Fibroblast of skin of abdomen (primary cell): ENCODE measurements around the gene PDPK1.
"Not testable (repeated sequence)": the region's sequence is repeated elsewhere in the genome, so short reads cannot be mapped to it uniquely, and the experiment has no call there.

Experiments
- DNase-seq: peaks from one replicate; pipeline ENCODE4 v3.0.0-alpha.2; 2013

PDPK1 gene

GRCh38 chr16:2524339-2524938, 13.4 kb upstream of the PDPK1 start:
- DNase-seq: no peak

GRCh38 chr16:2526135-2526534, 11.7 kb upstream of the PDPK1 start:
- no peak for DNase-seq

GRCh38 chr16:2527071-2527783, 10.6 kb upstream of the PDPK1 start:
- DNase-seq: no peak

- DNase-seq: no peak
Observed at GRCh38 chr16:2527784-2528100, 10.1 kb upstream of the PDPK1 start.

- DNase-seq: no peak
Observed at GRCh38 chr16:2528161-2529060, 9.4 kb upstream of the PDPK1 start.

- no peak for DNase-seq
Observed at GRCh38 chr16:2529061-2529931, 8.5 kb upstream of the PDPK1 start.

GRCh38 chr16:2529961-2530628, 7.7 kb upstream of the PDPK1 start:
- no peak for DNase-seq

- DNase-seq: no peak
Observed at GRCh38 chr16:2530629-2531318, 7.0 kb upstream of the PDPK1 start.

GRCh38 chr16:2531371-2531695, 6.5 kb upstream of the PDPK1 start, which contains the start of gene CEMP1:
TSS of gene CEMP1 (minus strand) at chr16:2531408. CDS start at chr16:2531073, 335 bp downstream.
- no peak for DNase-seq

- peak; percentile 97 for DNase-seq
Observed at GRCh38 chr16:2531696-2532493, 5.9 kb upstream of the PDPK1 start.

GRCh38 chr16:2532494-2533141, 5.2 kb upstream of the PDPK1 start:
- peak; percentile 27 for DNase-seq

- DNase-seq: not testable (repeated sequence)
Observed at GRCh38 chr16:2533142-2533755, 4.6 kb upstream of the PDPK1 start.

GRCh38 chr16:2533912-2534311, 3.9 kb upstream of the PDPK1 start:
- no peak for DNase-seq

- not testable (repeated sequence) for DNase-seq
Observed at GRCh38 chr16:2534335-2534734, 3.5 kb upstream of the PDPK1 start.

GRCh38 chr16:2535625-2536013, 2.2 kb upstream of the PDPK1 start:
- peak; percentile 69 for DNase-seq

- DNase-seq: not testable (repeated sequence)
Observed at GRCh38 chr16:2539192-2539844, 1.5 kb downstream of the PDPK1 start.

- not testable (repeated sequence) for DNase-seq
Observed at GRCh38 chr16:2539845-2540458, 2.1 kb downstream of the PDPK1 start.

GRCh38 chr16:2540912-2541311, 3.1 kb downstream of the PDPK1 start:
- not testable (repeated sequence) for DNase-seq
